ENCODE measurements around the gene EEF2K.

DNA sequence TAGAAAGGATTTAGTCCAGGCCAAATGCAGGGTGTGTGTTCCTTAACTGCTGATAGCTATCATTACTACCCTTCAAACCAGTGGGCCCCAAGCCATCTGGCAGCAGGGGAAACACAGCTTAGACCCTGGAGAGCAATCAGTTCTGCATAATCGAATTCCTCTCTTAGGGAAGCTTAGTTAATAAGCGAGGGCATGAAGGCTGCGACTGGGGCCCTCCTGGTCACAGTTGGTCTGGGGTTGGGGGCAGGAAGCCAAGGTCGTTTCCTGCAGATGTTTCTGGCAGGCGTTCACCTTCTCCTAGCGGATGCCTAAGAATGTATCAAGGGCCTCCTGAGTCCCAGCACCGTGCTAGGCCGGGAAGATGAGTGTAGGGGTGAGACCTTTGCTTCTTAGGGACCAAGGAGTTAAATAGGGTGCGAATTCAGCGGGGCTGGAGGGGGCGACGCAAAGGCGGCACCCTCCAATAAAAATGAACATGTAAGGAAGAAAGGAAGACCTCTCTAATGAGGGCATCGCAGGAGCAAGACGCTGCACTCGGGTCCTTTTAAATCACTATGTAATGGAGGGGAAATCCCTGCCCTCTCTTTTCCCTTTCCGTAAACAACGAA is 16.5 kb upstream of the EEF2K start:
- TF ChIP-seq, protein P1, sequence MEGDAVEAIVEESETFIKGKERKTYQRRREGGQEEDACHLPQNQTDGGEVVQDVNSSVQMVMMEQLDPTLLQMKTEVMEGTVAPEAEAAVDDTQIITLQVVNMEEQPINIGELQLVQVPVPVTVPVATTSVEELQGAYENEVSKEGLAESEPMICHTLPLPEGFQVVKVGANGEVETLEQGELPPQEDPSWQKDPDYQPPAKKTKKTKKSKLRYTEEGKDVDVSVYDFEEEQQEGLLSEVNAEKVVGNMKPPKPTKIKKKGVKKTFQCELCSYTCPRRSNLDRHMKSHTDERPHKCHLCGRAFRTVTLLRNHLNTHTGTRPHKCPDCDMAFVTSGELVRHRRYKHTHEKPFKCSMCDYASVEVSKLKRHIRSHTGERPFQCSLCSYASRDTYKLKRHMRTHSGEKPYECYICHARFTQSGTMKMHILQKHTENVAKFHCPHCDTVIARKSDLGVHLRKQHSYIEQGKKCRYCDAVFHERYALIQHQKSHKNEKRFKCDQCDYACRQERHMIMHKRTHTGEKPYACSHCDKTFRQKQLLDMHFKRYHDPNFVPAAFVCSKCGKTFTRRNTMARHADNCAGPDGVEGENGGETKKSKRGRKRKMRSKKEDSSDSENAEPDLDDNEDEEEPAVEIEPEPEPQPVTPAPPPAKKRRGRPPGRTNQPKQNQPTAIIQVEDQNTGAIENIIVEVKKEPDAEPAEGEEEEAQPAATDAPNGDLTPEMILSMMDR (IDR thresholded peaks at IDR 0.05 in 2 of 3, conservative IDR thresholded peaks at IDR 0.05 in 1 of 3; ENCODE audit: borderline replicate concordance in 1 of 3, insufficient read depth in 1 of 3, low read depth in 2 of 3, low read length in 2 of 3): no peak
- TF ChIP-seq ZNF274 (IDR thresholded peaks at IDR 0.05; ENCODE audit: low read depth, low read length) (no peak), SP1 (IDR thresholded peaks at IDR 0.05; ENCODE audit: low read depth) (no peak), POLR2AphosphoS5 (IDR thresholded peaks at IDR 0.05; ENCODE audit: low read depth, low read length) (no peak), POLR2A (IDR thresholded peaks at IDR 0.05; ENCODE audit: borderline replicate concordance, extremely low read depth, insufficient read depth, insufficient read length) (no peak), ZFX (IDR thresholded peaks at IDR 0.05) (no peak), EZH2 (IDR thresholded peaks at IDR 0.05) (no peak), RAD21 (IDR thresholded peaks at IDR 0.05; ENCODE audit: low read depth) (no peak), YY1 (IDR thresholded peaks at IDR 0.05; ENCODE audit: extremely low read depth, insufficient replicate concordance, low read depth, low read length) (no peak)
- TF ChIP-seq, protein P2, sequence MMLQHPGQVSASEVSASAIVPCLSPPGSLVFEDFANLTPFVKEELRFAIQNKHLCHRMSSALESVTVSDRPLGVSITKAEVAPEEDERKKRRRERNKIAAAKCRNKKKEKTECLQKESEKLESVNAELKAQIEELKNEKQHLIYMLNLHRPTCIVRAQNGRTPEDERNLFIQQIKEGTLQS (IDR thresholded peaks at IDR 0.05): no peak
- TF ChIP-seq, protein P3, sequence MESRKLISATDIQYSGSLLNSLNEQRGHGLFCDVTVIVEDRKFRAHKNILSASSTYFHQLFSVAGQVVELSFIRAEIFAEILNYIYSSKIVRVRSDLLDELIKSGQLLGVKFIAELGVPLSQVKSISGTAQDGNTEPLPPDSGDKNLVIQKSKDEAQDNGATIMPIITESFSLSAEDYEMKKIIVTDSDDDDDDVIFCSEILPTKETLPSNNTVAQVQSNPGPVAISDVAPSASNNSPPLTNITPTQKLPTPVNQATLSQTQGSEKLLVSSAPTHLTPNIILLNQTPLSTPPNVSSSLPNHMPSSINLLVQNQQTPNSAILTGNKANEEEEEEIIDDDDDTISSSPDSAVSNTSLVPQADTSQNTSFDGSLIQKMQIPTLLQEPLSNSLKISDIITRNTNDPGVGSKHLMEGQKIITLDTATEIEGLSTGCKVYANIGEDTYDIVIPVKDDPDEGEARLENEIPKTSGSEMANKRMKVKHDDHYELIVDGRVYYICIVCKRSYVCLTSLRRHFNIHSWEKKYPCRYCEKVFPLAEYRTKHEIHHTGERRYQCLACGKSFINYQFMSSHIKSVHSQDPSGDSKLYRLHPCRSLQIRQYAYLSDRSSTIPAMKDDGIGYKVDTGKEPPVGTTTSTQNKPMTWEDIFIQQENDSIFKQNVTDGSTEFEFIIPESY (IDR thresholded peaks at IDR 0.05; ENCODE audit: extremely low read depth, insufficient replicate concordance, low read length): no peak
